H9 (cell line): Measurements from ENCODE around the gene GP1BB. TPM values are rescaled to one million over a fixed set of nuclear protein-coding genes. Genes with fewer than 3 reads are reported as not detected.

ENCODE experiments used
- DNase-seq: peaks from one replicate; pipeline ENCODE4 v3.0.0-alpha.2; 2017
- H2AFZ ChIP-seq: one replicate; pipeline ENCODE4 v1.6.1; 2013; ENCODE audit warnings: mild to moderate bottlenecking, low read length, control low read depth, moderate library complexity
- H2AK5ac ChIP-seq: 2 replicates; pipeline ENCODE4 v1.6.1; 2013; ENCODE audit warnings: low read length, control low read depth, mixed read lengths; ENCODE audit not compliant: insufficient read length
- H2BK120ac ChIP-seq: one replicate; pipeline ENCODE4 v1.6.1; 2013; ENCODE audit warnings: low read depth, mild to moderate bottlenecking, low read length, control low read depth, inconsistent platforms; ENCODE audit not compliant: poor library complexity, severe bottlenecking
- H2BK12ac ChIP-seq: 2 replicates; pipeline ENCODE4 v1.6.1; 2013; ENCODE audit warnings: low read length, control low read depth, mixed read lengths, low read depth; ENCODE audit not compliant: insufficient read length
- H2BK15ac ChIP-seq: 2 replicates; pipeline ENCODE4 v1.6.1; 2013; ENCODE audit warnings: low read depth, low read length, control low read depth
- H2BK20ac ChIP-seq: one replicate; pipeline ENCODE4 v1.6.1; 2013; ENCODE audit warnings: low read depth, mild to moderate bottlenecking, low read length, control low read depth, inconsistent platforms; ENCODE audit not compliant: poor library complexity, severe bottlenecking
- H2BK5ac ChIP-seq: 2 replicates; pipeline ENCODE4 v1.6.1; 2013; ENCODE audit warnings: low read length, control low read depth, mixed read lengths; ENCODE audit not compliant: insufficient read length
- H3K14ac ChIP-seq: 2 replicates; pipeline ENCODE4 v1.6.1; 2013; ENCODE audit warnings: low read length, control low read depth; ENCODE audit not compliant: insufficient read depth
- H3K18ac ChIP-seq: 2 replicates; pipeline ENCODE4 v1.6.1; 2013; ENCODE audit warnings: low read depth, mild to moderate bottlenecking, mixed read lengths, low read length, control low read depth; ENCODE audit not compliant: insufficient read length
- H3K23ac ChIP-seq: 2 replicates; pipeline ENCODE4 v1.6.1; 2013; ENCODE audit warnings: low read length, control low read depth, mixed read lengths, low read depth; ENCODE audit not compliant: insufficient read length
- H3K23me2 ChIP-seq: 2 replicates; pipeline ENCODE4 v1.6.1; 2013; ENCODE audit warnings: low read depth, mild to moderate bottlenecking, mixed read lengths, low read length, control low read depth; ENCODE audit not compliant: insufficient read length, poor library complexity, severe bottlenecking
- H3K27ac ChIP-seq: 2 replicates; pipeline ENCODE4 v1.5.1; 2013; ENCODE audit warnings: low read length, control low read depth, mixed read lengths, low read depth; ENCODE audit not compliant: insufficient read length
- H3K27me3 ChIP-seq: 2 replicates; pipeline ENCODE4 v1.6.1; 2013; ENCODE audit warnings: low read length, control low read depth, inconsistent platforms; ENCODE audit not compliant: insufficient read depth
- H3K4ac ChIP-seq: 2 replicates; pipeline ENCODE4 v1.6.1; 2013; ENCODE audit warnings: low read depth, mild to moderate bottlenecking, control low read depth, inconsistent platforms, low read length, moderate library complexity
- H3K4me1 ChIP-seq: 2 replicates; pipeline ENCODE4 v1.6.1; 2013; ENCODE audit warnings: low read length, control low read depth, inconsistent platforms; ENCODE audit not compliant: insufficient read depth
- H3K4me2 ChIP-seq: 2 replicates; pipeline ENCODE4 v1.6.1; 2013; ENCODE audit warnings: low read length, control low read depth, mixed read lengths; ENCODE audit not compliant: insufficient read length, insufficient read depth
- H3K56ac ChIP-seq: 2 replicates; pipeline ENCODE4 v1.6.1; 2013; ENCODE audit warnings: low read depth, mild to moderate bottlenecking, mixed read lengths, low read length, control low read depth; ENCODE audit not compliant: insufficient read length
- H3K79me1 ChIP-seq: 2 replicates; pipeline ENCODE4 v1.6.1; 2013; ENCODE audit warnings: low read depth, mild to moderate bottlenecking, moderate library complexity, low read length, control low read depth, inconsistent platforms; ENCODE audit not compliant: insufficient read depth, poor library complexity, severe bottlenecking
- H3K79me2 ChIP-seq: 2 replicates; pipeline ENCODE4 v1.6.1; 2013; ENCODE audit warnings: low read length, control low read depth, inconsistent platforms; ENCODE audit not compliant: insufficient read depth
- H3K9ac ChIP-seq: 2 replicates; pipeline ENCODE4 v1.6.1; 2013; ENCODE audit warnings: low read length, control low read depth, mixed read lengths; ENCODE audit not compliant: insufficient read length; ENCODE audit errors: extremely low read depth
- H3K9me3 ChIP-seq: one replicate; pipeline ENCODE4 v1.6.1; 2013; ENCODE audit warnings: low read depth, low read length, inconsistent platforms; ENCODE audit not compliant: control insufficient read depth
- H3T11ph ChIP-seq: one replicate; pipeline ENCODE4 v1.6.1; 2013; ENCODE audit warnings: mild to moderate bottlenecking, low read length, control low read depth, inconsistent platforms
- H4K20me1 ChIP-seq: one replicate; pipeline ENCODE4 v1.6.1; 2013; ENCODE audit not compliant: control insufficient read depth, insufficient read length, insufficient read depth
- H4K5ac ChIP-seq: 2 replicates; pipeline ENCODE4 v1.6.1; 2013; ENCODE audit warnings: low read depth, mild to moderate bottlenecking, mixed read lengths, low read length, control low read depth; ENCODE audit not compliant: insufficient read length
- H4K8ac ChIP-seq: replicated peaks from 2 replicates; pipeline ENCODE4 v1.6.1; 2013; ENCODE audit warnings: low read length, control low read depth, mixed read lengths, low read depth; ENCODE audit not compliant: insufficient read length
- H4K91ac ChIP-seq: 2 replicates; pipeline ENCODE4 v1.6.1; 2013; ENCODE audit warnings: low read depth, mild to moderate bottlenecking, moderate library complexity, mixed read lengths, low read length, control low read depth; ENCODE audit not compliant: insufficient read length
- H3K27ac Mint-ChIP-seq, 3 experiments: 2 replicates in 2 of 3; 3 replicates in 1 of 3; pipeline ENCODE4 v1.8.0; 2020 to 2021; ENCODE audit warnings: mixed read lengths in 3 of 3, mild to moderate bottlenecking in 1 of 3, moderate library complexity in 1 of 3
- H3K27me3 Mint-ChIP-seq: 2 replicates; pipeline ENCODE4 v1.8.0; 2021; ENCODE audit warnings: low read depth, mild to moderate bottlenecking, moderate library complexity, mixed read lengths
- H3K36me3 Mint-ChIP-seq, 3 experiments: 2 replicates in 2 of 3; 3 replicates in 1 of 3; pipeline ENCODE4 v1.8.0; 2020 to 2021; ENCODE audit warnings: low read depth in 3 of 3, mixed read lengths in 3 of 3; ENCODE audit not compliant: insufficient read depth in 1 of 3
- H3K4me1 Mint-ChIP-seq, 2 experiments: 2 replicates each; pipeline ENCODE4 v1.8.0; 2020; ENCODE audit warnings: mixed read lengths in 2 of 2
- H3K4me3 Mint-ChIP-seq, 2 experiments: 2 replicates in 1 of 2; 3 replicates in 1 of 2; pipeline ENCODE4 v1.8.0; 2020 to 2021; ENCODE audit warnings: mild to moderate bottlenecking in 2 of 2, mixed read lengths in 2 of 2, moderate library complexity in 1 of 2
- H3K9me3 Mint-ChIP-seq, 2 experiments: 2 replicates in 1 of 2; 3 replicates in 1 of 2; pipeline ENCODE4 v1.8.0; 2020; ENCODE audit warnings: mild to moderate bottlenecking in 2 of 2, mixed read lengths in 2 of 2, moderate library complexity in 1 of 2
- WGBS: extraction: QIAGEN DNeasy Blood & Tissue Kit; methylation state at CpG from one replicate; pipeline ENCODE4 v1.1.7; 2013; ENCODE audit warnings: missing lambda C conversion rate, low lambda C conversion rate, mixed read lengths; ENCODE audit not compliant: insufficient read length; ENCODE audit errors: extremely low coverage; 5-methylcytosine and 5-hydroxymethylcytosine counted together
- total RNA-seq: library from RNA; stranded (reverse); gene quantifications from 2 replicates; pipeline ENCODE4 v1.2.1, GENCODE V29; 2021
- TF ChIP-seq, protein P1 (sequence below): fragments of 200-600 bp; sonication (generic); conservative IDR thresholded peaks from 3 replicates; pipeline ENCODE4 v1.8.0; 2021; ENCODE audit warnings: antibody characterized with exemption, mild to moderate bottlenecking

Gene GP1BB
- total RNA-seq, 1 experiment from 2014 or later: 3.4 TPM

DNA sequence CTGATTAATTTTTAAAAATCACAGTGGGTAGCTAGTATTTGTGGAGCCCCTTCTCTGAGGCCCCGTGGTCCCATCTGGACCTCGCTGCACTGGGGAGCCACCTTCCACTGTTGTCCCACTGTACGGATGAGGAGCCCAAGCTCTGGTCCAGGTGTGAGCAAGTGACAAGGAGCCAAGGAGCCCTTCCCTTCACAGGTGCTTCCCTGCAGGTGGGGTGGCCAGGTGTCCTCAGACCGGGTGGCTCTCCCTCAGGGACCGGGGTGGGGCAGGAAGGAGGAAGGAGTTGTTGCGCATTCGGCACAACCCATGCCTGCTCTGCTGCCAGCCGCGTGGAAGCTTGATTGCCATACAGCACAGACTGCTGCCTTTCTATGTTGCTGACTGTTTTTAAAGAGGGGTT lies 19.5 kb upstream of the GP1BB start:
- Histone ChIP-seq H4K5ac (peak overlapping the region; percentile 64), H3T11ph (no peak overlapping the region), H3K56ac (no peak overlapping the region), H3K23ac (no peak overlapping the region), H3K4me1 (peaks cover 7% of the 10 kb centered on the region; the same call in 1 of the 2 replicates), H3K18ac (peak overlapping the region; percentile 89), H4K8ac (no peak overlapping the region), H2BK15ac (0 out of 2 replicates have a peak overlapping the region, but pooled peaks have one; percentile 45), H3K9ac (no peak overlapping the region), H2BK120ac (no peak overlapping the region), H2AFZ (no peak overlapping the region), H3K9me3 (no peaks in the 10 kb centered on the region), H4K91ac (peak overlapping the region; percentile 31), H3K27ac (no peak overlapping the region), H3K79me2 (no peaks in the 10 kb centered on the region), H4K20me1 (no peaks in the 10 kb centered on the region), H2BK20ac (no peak overlapping the region), H2BK5ac (no peak overlapping the region), H3K23me2 (no peaks in the 10 kb centered on the region), H3K4me2 (no peak overlapping the region), H3K27me3 (no peaks in the 10 kb centered on the region), H3K14ac (peak overlapping the region; percentile 74), H3K79me1 (no peaks in the 10 kb centered on the region), H2AK5ac (no peak overlapping the region), H3K4ac (peak overlapping the region; percentile 66; the same call in 1 of the 2 replicates), H2BK12ac (peak overlapping the region; percentile 95)
- TF ChIP-seq, protein P1, sequence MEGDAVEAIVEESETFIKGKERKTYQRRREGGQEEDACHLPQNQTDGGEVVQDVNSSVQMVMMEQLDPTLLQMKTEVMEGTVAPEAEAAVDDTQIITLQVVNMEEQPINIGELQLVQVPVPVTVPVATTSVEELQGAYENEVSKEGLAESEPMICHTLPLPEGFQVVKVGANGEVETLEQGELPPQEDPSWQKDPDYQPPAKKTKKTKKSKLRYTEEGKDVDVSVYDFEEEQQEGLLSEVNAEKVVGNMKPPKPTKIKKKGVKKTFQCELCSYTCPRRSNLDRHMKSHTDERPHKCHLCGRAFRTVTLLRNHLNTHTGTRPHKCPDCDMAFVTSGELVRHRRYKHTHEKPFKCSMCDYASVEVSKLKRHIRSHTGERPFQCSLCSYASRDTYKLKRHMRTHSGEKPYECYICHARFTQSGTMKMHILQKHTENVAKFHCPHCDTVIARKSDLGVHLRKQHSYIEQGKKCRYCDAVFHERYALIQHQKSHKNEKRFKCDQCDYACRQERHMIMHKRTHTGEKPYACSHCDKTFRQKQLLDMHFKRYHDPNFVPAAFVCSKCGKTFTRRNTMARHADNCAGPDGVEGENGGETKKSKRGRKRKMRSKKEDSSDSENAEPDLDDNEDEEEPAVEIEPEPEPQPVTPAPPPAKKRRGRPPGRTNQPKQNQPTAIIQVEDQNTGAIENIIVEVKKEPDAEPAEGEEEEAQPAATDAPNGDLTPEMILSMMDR: no peak
- no CpG with 5 or more reads among the region's 9 CpGs for WGBS
- no peaks in the 10 kb centered on the region for H3K36me3 Mint-ChIP-seq
- H3K4me3 Mint-ChIP-seq: no peak overlapping the region
- no peaks in the 10 kb centered on the region; a peak in 1 of 5 replicates for H3K9me3 Mint-ChIP-seq
- peak overlapping the region in 1 of 3 experiments; percentile 79; a peak in 1 of 7 replicates for H3K27ac Mint-ChIP-seq
- H3K27me3 Mint-ChIP-seq: peaks cover 39% of the 10 kb centered on the region
- peaks cover 28 to 31% of the 10 kb centered on the region in 2 experiments for H3K4me1 Mint-ChIP-seq
- peak; percentile 33 for DNase-seq
